ENCODE measurements around the gene SMPD3. TPM values are rescaled to one million over a fixed set of nuclear protein-coding genes. Genes with fewer than 3 reads are reported as not detected.

Gene SMPD3
- total RNA-seq, 2 donors from 2014 or later: 1.3 to 2.2 TPM

GRCh38 chr16:68446681-68447652, 1.3 kb downstream of the SMPD3 start:
- ATAC-seq (no peak), DNase-seq (no peak)
- intact Hi-C loops (cut with DNase I): no loop called here

DNA sequence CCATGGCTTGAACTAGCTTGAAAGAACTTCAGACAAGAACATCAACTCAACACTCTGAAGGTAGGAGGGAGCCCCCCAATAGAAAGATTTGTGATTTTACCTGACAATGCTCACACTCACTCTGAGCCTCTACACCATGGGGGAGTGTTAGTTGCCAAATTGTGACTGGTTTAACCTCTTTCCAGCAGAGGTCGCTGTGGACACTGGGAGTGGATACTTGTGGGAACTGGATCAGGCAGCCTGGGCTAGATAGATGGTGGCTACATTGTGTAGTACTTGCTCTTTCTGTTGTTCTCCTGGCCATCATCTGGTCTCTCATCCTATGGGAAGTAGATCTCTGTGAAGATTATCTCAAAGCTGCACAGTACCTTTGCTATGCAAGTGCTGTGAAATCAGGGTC, 2.9 kb downstream of the SMPD3 start:
- ATAC-seq: no peak
- intact Hi-C loops (cut with DNase I): no loop called here
- no peak for DNase-seq

GRCh38 chr16:68444056-68444657, 4.2 kb downstream of the SMPD3 start:
- intact Hi-C loops (cut with DNase I): no loop called here
- peak; percentile 38 for DNase-seq
- no peak for ATAC-seq

DNA sequence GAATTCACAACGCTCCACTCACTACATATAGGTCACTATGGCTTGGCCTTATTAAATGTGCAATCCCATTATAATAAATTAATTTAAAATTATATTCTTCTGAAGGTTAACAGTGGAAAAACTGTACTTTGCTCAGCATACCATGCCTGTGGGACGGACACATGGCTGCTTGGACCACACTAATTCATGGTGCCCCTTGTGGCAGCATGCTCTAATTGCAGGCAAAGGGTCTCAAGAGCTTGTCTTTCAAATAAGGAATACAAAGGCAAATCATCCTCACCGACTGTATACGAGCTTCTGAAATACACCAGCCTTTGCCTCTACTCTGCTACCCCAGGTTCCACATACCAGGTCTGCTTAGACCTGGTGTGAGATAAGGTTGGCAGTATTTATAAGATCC, 11.7 kb downstream of the SMPD3 start:
- ATAC-seq (no peak), DNase-seq (no peak)
- intact Hi-C loops (cut with DNase I): no loop called here

GRCh38 chr16:68434624-68435210, 13.6 kb downstream of the SMPD3 start:
- no peak for DNase-seq
- intact Hi-C loops (cut with DNase I): no loop called here
- no peak for ATAC-seq

DNA sequence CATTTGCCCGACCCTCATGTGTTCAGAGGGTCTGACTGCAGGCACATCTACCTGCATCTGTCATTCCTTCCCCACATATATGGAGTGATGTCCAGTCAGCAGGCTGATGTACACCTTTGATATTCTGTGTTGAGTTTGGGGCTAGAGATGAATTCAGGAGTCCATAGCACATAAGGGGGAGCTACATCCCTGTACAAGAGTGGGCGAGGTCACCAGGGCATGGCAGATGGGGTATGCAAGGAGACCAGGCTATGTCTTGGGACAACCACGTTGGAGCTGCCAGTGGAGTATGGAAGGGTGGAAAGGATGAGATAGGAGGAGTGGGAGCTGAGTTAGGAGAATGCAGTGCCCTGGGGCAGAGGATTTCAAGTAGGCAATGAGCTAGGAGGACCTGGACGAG, 15.0 kb downstream of the SMPD3 start:
- DNase-seq (no peak), ATAC-seq (no peak)
- intact Hi-C loops (cut with DNase I): no loop called here

- DNase-seq (no peak), ATAC-seq (no peak)
- intact Hi-C loops (cut with DNase I): no loop called here
These were observed 15.6 kb downstream of the SMPD3 start for GRCh38 chr16:68432701-68433100.

DNA sequence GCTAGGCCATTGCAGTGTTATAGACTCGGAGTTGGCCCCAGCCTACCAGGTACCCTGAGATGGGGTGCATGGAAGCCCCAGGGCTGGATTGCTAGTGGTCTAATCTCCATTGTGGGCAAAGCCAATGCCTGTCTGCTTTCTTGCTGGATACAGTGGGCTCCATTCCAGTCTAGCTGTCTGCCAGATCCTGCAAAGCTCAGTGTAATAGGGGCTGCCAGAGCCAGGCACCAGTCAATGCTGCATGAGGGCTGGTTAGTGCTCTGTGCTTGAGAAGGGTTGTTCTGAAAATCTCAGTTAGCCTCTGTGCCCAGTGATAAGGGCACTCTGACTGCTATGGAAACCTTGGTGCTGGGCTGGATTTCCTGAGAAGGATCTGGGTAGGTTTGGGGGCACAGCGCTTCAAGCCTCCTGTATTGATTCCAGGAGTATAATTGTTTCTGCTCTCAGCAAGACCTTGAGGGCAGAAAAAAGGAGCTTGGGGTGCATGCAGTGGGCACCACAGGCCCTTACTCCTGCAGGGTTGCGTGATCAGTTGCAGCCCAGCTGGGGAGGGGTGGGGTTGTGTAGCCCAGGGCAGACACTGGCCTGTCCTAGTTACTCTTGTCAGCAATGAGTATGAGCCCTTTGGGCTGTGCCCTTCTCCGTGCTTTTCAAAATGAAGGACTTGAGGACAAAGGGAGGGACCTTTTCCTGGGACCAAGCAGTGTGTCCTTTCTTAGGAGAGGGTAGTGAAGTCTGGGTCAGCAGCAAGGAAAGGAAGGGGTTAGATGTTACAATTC, 19.0 kb downstream of the SMPD3 start:
- ATAC-seq (no peak), DNase-seq (no peak)
- intact Hi-C loops (cut with DNase I): no loop called here

DNA sequence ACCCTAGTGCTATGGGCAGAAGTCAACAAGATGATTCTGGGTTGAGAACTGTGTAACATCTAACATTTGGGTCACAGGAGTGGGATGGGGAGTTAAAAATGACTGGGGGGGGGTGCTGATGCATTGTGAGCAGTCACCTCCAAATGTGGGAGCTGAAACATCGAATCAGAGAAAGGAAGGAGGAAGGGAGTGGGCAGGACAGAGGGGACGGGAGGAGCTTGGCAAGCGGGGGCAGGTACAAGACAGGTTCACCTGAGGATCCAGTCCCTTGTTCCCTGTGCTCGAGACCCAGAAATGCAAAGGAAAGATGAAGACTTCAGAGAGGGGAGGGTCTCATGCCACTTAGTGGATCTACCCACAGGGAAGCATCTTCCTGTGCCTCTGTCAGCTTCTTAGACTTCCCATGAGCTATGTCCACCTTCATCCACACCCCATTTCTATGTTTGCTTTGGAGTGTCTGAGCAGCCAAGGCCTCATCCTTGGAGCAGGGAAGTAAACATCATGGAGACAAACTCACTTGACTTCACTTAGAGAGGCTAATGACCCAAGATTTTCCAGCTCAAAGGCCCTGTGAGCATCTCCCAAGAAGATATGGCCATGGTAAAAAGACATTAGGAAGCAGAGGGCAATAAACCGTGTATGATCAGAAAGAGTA, 20.5 kb downstream of the SMPD3 start:
- ATAC-seq (no peak), DNase-seq (no peak)
- intact Hi-C loops (cut with DNase I): no loop called here

GRCh38 chr16:68426347-68426652, 22.0 kb downstream of the SMPD3 start:
- no peak for ATAC-seq

GRCh38 chr16:68425498-68426346, 22.6 kb downstream of the SMPD3 start:
- intact Hi-C loops (cut with DNase I): no loop called here
- no peak for ATAC-seq
- DNase-seq: no peak

More at GRCh38 chr16:68426347-68426652, 22.0 kb downstream of the SMPD3 start:
- DNase-seq: no peak
- intact Hi-C loops (cut with DNase I): no loop called here

- no peak for DNase-seq
- intact Hi-C loops (cut with DNase I): no loop called here
- ATAC-seq: no peak
These were observed 24.5 kb downstream of the SMPD3 start for GRCh38 chr16:68423771-68424170.

DNA sequence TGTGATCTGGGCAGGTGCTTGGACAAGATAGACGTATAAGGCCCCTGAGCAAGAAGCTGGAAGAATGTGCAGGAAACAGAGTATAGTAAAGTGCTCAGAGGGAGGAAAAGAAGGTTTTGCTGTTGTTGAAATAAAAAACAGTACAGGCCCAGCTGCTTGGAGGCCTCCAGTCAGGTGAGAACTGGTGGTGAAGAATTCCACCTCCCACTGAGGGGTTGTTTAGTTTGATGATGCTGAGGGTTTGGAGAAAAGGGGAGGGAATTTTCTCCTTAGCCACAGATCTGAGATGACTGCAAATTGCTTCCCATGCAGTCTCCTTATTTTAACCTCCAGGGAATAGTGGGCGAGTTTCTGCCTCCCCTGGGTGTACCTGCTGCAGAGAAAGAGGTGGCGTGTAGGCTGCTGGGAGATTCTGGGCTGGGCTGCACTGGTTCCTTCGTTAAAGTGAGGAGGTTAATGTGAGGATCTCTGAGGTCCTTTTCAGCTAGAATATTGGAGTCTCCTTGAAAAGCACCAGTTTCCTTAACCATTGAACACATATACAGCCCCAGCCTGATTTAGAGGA, 25.8 kb downstream of the SMPD3 start:
- ATAC-seq (no peak), DNase-seq (no peak)
- intact Hi-C loops (cut with DNase I): no loop called here

- no peak for DNase-seq
- intact Hi-C loops (cut with DNase I): no loop called here
- no peak for ATAC-seq
These were observed 27.2 kb downstream of the SMPD3 start for GRCh38 chr16:68421076-68421475.

DNA sequence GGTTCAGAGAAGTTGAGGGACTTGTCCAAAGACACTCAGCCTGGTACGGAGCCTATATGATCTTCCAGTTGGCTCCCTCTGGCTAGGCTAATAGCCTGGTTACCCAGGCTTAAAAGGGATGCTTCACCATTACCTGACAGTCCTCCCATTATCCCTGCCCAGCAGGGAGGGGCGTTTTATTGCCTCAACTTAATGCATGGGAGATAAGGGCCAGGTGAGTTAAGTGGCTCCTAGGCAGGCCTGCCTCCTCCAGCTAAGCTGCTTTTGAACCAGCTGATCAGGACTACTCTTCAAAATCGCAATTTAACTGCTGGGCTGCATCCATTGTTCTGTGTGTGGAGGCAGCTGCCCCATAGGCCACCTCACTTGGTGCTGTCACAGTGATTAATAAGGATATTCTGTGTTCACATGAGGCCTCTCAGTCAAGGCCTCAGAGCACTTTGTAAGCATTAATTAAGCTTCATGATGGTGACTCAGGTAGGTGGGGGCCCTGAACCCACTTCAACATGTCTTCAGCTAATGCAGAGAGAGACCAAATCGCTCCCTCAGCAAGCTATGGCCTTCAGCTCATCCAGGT, 27.9 kb downstream of the SMPD3 start:
- intact Hi-C loops (cut with DNase I): no loop called here
- ATAC-seq: no peak
- no peak for DNase-seq

GRCh38 chr16:68417711-68418301, 30.5 kb downstream of the SMPD3 start:
- ATAC-seq (peak; percentile 47 to 62), DNase-seq (peak; percentile 35)
- intact Hi-C loops (cut with DNase I): no loop called here

Data from left cardiac atrium (tissue), 4 donors.